ENCODE results near the gene UNC13D. TPM values are rescaled to one million over a fixed set of nuclear protein-coding genes. Genes with fewer than 3 reads are reported as not detected.
A peak's percentile ranks its signal among the peaks of the same experiment; 100 is the strongest.

UNC13D gene
- total RNA-seq, 3 donors from 2014 or later, result 18.4 to 40.2 (median 23.0) TPM

DNA sequence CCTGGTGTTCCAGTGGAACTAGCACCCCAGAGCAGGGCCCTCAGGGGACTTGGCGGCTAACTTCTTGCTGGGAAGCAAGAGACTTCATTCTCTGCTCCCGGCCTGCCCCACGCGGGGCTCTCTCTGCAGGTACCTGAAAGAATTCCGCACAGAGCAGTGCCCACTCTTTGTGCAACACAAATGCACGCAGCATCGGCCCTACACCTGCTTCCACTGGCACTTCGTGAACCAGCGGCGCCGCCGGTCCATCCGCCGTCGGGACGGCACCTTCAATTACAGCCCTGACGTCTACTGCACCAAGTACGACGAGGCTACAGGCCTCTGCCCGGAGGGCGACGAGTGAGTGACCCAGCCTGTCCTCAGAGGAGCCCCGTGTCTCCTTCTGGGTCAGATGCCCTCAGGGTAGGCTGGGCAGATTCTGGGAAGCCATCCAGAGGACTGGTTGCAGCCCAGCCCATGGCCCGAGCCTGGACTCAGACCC, 34.5 kb downstream of the UNC13D start:
- DNase-seq (peak in 1 of 3 donors; percentile 46), ATAC-seq (no peak)
- intact Hi-C loops (cut with DNase I, micrococcal nuclease), result no loop called here
- no peaks in the 10 kb centered on the region for H3K36me3 ChIP-seq (ENCODE audit: low read depth)
- H3K9me3 ChIP-seq, result no peaks in the 10 kb centered on the region
- TF ChIP-seq, protein P1, sequence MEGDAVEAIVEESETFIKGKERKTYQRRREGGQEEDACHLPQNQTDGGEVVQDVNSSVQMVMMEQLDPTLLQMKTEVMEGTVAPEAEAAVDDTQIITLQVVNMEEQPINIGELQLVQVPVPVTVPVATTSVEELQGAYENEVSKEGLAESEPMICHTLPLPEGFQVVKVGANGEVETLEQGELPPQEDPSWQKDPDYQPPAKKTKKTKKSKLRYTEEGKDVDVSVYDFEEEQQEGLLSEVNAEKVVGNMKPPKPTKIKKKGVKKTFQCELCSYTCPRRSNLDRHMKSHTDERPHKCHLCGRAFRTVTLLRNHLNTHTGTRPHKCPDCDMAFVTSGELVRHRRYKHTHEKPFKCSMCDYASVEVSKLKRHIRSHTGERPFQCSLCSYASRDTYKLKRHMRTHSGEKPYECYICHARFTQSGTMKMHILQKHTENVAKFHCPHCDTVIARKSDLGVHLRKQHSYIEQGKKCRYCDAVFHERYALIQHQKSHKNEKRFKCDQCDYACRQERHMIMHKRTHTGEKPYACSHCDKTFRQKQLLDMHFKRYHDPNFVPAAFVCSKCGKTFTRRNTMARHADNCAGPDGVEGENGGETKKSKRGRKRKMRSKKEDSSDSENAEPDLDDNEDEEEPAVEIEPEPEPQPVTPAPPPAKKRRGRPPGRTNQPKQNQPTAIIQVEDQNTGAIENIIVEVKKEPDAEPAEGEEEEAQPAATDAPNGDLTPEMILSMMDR (IDR thresholded peaks at IDR 0.05), result no peak
- no peaks in the 10 kb centered on the region for H3K4me1 ChIP-seq (ENCODE audit: low read depth)
- no peak overlapping the region for H3K4me3 ChIP-seq

DNA sequence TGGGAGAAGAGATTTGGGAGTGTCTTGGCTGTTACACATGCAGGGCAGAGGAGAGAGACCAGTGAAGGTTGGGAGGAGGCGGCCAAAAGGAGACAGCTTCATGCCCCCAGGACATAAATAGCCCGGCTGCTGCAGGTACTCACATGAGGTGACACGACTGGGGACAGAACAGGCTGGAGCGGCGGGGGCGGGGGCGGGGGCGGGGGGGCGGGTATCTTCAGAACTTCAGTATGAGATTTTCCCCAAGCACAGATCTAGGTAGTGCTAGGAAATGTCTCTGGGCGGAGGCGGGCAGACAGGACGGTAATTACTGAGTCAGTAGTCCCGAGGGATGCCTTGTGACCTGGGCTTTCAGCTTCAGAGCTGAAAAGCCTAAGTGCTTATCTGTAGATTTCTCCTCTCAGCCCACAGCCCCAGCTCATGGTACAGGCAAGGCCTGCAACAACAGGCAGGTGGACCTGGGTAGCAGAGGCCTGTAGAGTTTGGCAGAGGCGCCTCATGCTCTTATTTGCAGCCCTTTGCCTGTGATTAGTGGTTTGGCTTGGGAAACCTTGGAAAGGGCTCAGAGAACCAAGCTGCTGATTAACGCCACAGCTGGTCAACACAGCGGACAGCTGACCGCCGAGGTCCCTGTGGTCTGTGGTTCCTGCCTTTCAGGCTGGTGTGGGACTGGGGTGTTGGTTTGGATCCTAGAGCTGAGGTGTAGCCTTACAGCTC, 35.1 kb downstream of the UNC13D start:
- peak; percentile 10 for ATAC-seq
- intact Hi-C loops (cut with DNase I, micrococcal nuclease), result no loop called here
- peak in 1 of 3 donors; percentile 42 for DNase-seq

DNA sequence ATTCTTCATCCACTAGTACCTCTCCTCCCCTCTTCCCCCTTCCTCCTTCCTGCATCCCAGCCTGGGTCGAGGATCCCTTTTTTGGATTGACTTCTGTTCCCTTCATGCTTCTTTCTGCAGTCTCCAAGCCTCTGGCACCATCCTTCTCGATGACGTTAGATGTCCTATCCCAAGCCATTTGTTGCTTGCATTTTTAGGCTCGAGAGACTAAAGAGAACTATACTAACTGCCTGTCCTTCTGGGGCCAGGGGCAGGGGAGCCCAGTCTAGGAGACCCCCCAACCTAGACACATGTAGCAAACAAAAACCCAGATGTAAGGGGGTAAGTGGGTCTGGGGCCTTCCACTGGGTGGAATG, 35.7 kb downstream of the UNC13D start:
- Histone ChIP-seq H3K36me3 (ENCODE audit: low read depth) (no peaks in the 10 kb centered on the region), H3K4me3 (no peak overlapping the region), H3K4me1 (ENCODE audit: low read depth) (no peaks in the 10 kb centered on the region), H3K9me3 (no peaks in the 10 kb centered on the region)
- DNase-seq (no peak), ATAC-seq (no peak)
- intact Hi-C loops (cut with DNase I, micrococcal nuclease), result no loop called here
- TF ChIP-seq, protein P1 (IDR thresholded peaks at IDR 0.05), result no peak

More for the DNA sequence above, 35.1 kb downstream of the UNC13D start:
- H3K4me1 ChIP-seq (ENCODE audit: low read depth), result no peaks in the 10 kb centered on the region
- TF ChIP-seq, protein P1 (IDR thresholded peaks at IDR 0.05), result no peak
- H3K4me3 ChIP-seq, result no peak overlapping the region
- no peaks in the 10 kb centered on the region for H3K36me3 ChIP-seq (ENCODE audit: low read depth)
- H3K9me3 ChIP-seq, result no peaks in the 10 kb centered on the region

DNA sequence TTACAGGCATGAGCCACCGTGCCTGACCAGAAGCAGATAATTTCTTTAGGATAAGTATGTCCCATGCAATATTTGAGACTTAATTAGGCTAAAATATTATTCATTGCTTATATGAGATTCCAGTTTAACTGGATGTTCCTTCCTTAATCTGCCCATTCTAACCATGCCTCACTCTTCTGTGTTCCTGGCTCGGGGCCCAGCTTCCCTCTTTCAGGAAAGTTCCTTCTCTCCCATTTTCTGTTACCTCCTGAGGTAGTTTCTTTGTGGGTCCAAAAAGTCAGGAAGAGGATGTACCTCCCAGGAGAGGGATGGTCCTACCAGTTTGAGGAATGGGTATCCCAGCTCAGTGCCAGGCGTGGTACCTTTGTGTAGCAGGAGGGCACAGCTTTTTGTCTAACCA, 36.3 kb downstream of the UNC13D start:
- H3K9me3 ChIP-seq, result no peaks in the 10 kb centered on the region
- no peaks in the 10 kb centered on the region for H3K36me3 ChIP-seq (ENCODE audit: low read depth)
- DNase-seq (no peak), ATAC-seq (no peak)
- no peak overlapping the region for H3K4me3 ChIP-seq
- intact Hi-C loops (cut with DNase I, micrococcal nuclease), result no loop called here
- no peaks in the 10 kb centered on the region for H3K4me1 ChIP-seq (ENCODE audit: low read depth)
- TF ChIP-seq, protein P1 (IDR thresholded peaks at IDR 0.05), result no peak

DNA sequence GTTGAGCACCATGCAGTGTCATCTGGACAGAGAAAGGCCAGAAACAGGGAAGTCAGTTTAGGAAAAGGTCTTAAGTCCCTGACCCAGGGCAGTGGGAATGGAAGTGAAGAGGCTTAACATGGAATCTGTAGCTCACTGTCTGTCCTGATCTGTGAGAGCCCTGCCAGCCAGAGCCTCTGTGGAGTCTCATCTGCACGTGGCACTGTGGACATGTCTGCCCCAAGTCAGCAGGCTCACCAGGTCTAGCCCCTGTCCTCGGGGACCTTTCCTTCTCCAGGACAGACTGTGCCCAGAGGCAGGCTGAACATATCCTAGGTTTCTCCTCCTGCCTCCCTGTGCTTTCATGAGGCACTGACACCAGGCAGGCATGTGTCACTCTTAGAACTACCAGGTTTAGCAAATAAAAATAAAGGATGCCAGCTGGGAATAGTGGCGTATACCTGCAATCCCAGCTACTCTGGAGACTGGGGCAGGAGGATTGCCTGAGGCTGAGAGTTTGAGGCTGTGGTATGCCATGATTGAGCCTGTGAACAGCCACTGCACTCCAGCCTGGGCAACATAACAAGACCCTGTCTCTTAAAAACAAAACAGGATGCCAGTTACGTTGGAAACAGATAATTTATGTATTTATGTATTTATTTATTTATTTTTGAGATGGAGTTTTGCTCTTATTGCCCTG, 37.2 kb downstream of the UNC13D start:
- Histone ChIP-seq H3K4me1 (ENCODE audit: low read depth) (no peaks in the 10 kb centered on the region), H3K9me3 (no peaks in the 10 kb centered on the region), H3K36me3 (ENCODE audit: low read depth) (no peaks in the 10 kb centered on the region), H3K4me3 (no peak overlapping the region)
- no peak for DNase-seq
- TF ChIP-seq, protein P1 (IDR thresholded peaks at IDR 0.05), result no peak
- intact Hi-C loops (cut with DNase I, micrococcal nuclease), result no loop called here
- no peak for ATAC-seq

Data from mucosa of descending colon (tissue), 3 donors.